ENCODE results near the gene KRT79.

KRT79 gene

GRCh38 chr12:52812749-52813148 is 21.4 kb downstream of the KRT79 start:
- H3K4me3 ChIP-seq (replicated peaks; ENCODE audit: insufficient read depth, low read length) = no peak overlapping the region
- TF ChIP-seq POLR2AphosphoS5 (IDR thresholded peaks at IDR 0.05; ENCODE audit: low read depth) (no peak), CTCF (IDR thresholded peaks at IDR 0.05; ENCODE audit: insufficient read depth, low read length) (no peak), REST (IDR thresholded peaks at IDR 0.05; ENCODE audit: insufficient replicate concordance, low read depth) (no peak), GABPA (IDR thresholded peaks at IDR 0.05; ENCODE audit: low read depth) (no peak), SPI1 (IDR thresholded peaks at IDR 0.05; ENCODE audit: borderline replicate concordance, low read depth) (no peak)
- no peaks in the 10 kb centered on the region for H3K27me3 ChIP-seq (ENCODE audit: insufficient read depth, poor library complexity, severe bottlenecking)
- DNase-seq (ENCODE audit: low read depth in 1 of 2, low spot score in 1 of 2) = no peak
- no peak overlapping the region for H3K27ac ChIP-seq (replicated peaks)

GRCh38 chr12:52812073-52812400 is 22.1 kb downstream of the KRT79 start:
- DNase-seq (ENCODE audit: low read depth in 1 of 2, low spot score in 1 of 2) = no peak
- TF ChIP-seq GABPA (IDR thresholded peaks at IDR 0.05; ENCODE audit: low read depth) = no peak
- no peak for TF ChIP-seq SPI1 (IDR thresholded peaks at IDR 0.05; ENCODE audit: borderline replicate concordance, low read depth)
- Histone ChIP-seq H3K4me3 (replicated peaks; ENCODE audit: insufficient read depth, low read length) (no peak overlapping the region), H3K27me3 (ENCODE audit: insufficient read depth, poor library complexity, severe bottlenecking) (no peaks in the 10 kb centered on the region), H3K27ac (replicated peaks) (no peak overlapping the region)

DNA sequence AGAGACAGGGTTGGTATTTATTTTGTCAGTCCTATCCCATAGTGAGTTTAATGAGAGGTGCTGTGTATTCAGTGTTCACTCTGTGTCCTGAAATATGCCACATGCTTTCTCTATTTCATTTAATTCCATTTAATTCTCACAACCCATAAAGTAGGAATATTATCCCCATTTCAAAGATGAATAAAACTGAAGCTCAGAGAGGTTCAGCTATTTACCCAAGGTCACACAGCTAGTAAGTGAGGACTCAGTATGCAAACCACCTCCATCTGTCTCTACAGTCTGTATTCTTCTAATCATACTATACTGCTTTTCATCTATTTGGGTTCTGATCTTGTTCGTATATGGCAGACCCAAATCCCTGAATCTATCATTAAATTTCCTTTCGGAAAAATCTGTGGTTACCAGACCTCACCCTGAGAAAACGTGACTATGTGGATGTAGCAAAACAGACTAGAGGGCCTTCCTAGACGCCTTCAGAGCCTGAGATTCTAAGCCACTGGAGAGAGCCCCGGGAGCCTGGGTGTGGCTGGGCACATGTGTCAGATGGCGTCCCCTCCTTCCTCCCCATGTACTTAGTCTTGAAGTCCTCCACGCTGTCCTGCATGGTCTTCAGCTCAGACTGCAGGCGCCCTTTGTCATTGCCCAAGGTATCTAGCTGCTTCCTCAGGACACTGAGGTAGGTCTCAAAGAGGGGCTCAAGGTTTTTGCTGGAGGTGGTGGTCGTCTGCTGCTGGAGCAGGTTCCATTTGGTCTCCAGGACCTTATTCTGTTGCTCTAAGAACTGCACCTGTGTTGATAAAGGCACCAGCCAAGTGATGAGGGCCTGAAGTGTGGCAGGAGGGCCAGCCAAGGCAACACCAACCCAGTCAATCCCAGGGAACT is 22.7 kb downstream of the KRT79 start:
- H3K27me3 ChIP-seq (ENCODE audit: insufficient read depth, poor library complexity, severe bottlenecking) = no peaks in the 10 kb centered on the region
- no peak overlapping the region for H3K4me3 ChIP-seq (replicated peaks; ENCODE audit: insufficient read depth, low read length)
- no peak for TF ChIP-seq GABPA (IDR thresholded peaks at IDR 0.05; ENCODE audit: low read depth)
- no peak for TF ChIP-seq CTCF (IDR thresholded peaks at IDR 0.05; ENCODE audit: insufficient read depth, low read length)
- no peak for DNase-seq (ENCODE audit: low read depth in 1 of 2, low spot score in 1 of 2)
- no peak overlapping the region for H3K27ac ChIP-seq (replicated peaks)

GRCh38 chr12:52810554-52810953 is 23.6 kb downstream of the KRT79 start:
- Histone ChIP-seq H3K27me3 (ENCODE audit: insufficient read depth, poor library complexity, severe bottlenecking) (no peaks in the 10 kb centered on the region), H3K4me3 (replicated peaks; ENCODE audit: insufficient read depth, low read length) (no peak overlapping the region), H3K27ac (replicated peaks) (no peak overlapping the region)
- TF ChIP-seq SPI1 (IDR thresholded peaks at IDR 0.05; ENCODE audit: borderline replicate concordance, low read depth) = no peak
- no peak for DNase-seq (ENCODE audit: low read depth in 1 of 2, low spot score in 1 of 2)

DNA sequence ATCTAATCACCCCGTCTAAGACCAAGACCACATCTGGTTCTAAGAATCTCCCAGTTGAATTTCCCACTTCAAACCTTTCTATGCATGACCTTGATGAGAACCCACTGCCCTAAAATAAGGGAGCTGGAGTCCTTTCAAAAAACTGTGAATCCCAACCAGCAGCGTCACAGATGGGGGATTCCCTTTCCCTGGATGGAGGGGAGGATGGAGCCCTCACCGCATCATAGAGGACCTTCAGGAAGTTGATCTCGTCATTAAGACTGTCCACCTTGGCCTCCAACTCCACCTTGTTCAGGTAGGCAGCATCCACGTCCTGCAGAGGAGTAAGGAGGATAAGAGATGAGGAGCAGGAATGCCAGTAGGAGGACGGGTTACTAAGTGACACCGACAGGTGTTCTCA is 24.9 kb downstream of the KRT79 start:
- DNase-seq (ENCODE audit: low read depth in 1 of 2, low spot score in 1 of 2) = no peak
- TF ChIP-seq SPI1 (IDR thresholded peaks at IDR 0.05; ENCODE audit: borderline replicate concordance, low read depth) = no peak
- Histone ChIP-seq H3K27ac (replicated peaks) (no peak overlapping the region), H3K4me3 (replicated peaks; ENCODE audit: insufficient read depth, low read length) (no peak overlapping the region), H3K27me3 (ENCODE audit: insufficient read depth, poor library complexity, severe bottlenecking) (no peaks in the 10 kb centered on the region)

- H3K4me3 ChIP-seq (replicated peaks; ENCODE audit: insufficient read depth, low read length) = no peak overlapping the region
- no peak for DNase-seq (ENCODE audit: low read depth in 1 of 2, low spot score in 1 of 2)
- no peaks in the 10 kb centered on the region for H3K27me3 ChIP-seq (ENCODE audit: insufficient read depth, poor library complexity, severe bottlenecking)
- TF ChIP-seq CTCF (IDR thresholded peaks at IDR 0.05; ENCODE audit: insufficient read depth, low read length) = no peak
- no peak for TF ChIP-seq POLR2AphosphoS5 (IDR thresholded peaks at IDR 0.05; ENCODE audit: low read depth)
- TF ChIP-seq SPI1 (IDR thresholded peaks at IDR 0.05; ENCODE audit: borderline replicate concordance, low read depth) = no peak
- no peak for TF ChIP-seq REST (IDR thresholded peaks at IDR 0.05; ENCODE audit: insufficient replicate concordance, low read depth)
- no peak for TF ChIP-seq GABPA (IDR thresholded peaks at IDR 0.05; ENCODE audit: low read depth)
- no peak overlapping the region for H3K27ac ChIP-seq (replicated peaks)
Measured at GRCh38 chr12:52808573-52809160, 25.4 kb downstream of the KRT79 start.
